Karpas-422 (cell line): ENCODE data around the gene BCAS4. TPM values are rescaled to one million over a fixed set of nuclear protein-coding genes. Genes with fewer than 3 reads are reported as not detected.

Experiments
- DNase-seq: peaks from one replicate; pipeline ENCODE4 v3.0.0-alpha.2; 2015
- H2AFZ ChIP-seq: fragments of 200-600 bp; sonication (generic); 2 replicates; pipeline ENCODE4 v1.6.1; 2014; ENCODE audit warnings: antibody characterized with exemption, low read length, mixed read lengths
- H3K27ac ChIP-seq: fragments of 200-600 bp; sonication (generic); 2 replicates; pipeline ENCODE4 v1.5.1; 2014; ENCODE audit warnings: mild to moderate bottlenecking, low read length, moderate library complexity
- H3K27me3 ChIP-seq: fragments of 200-600 bp; sonication (generic); 2 replicates; pipeline ENCODE4 v1.6.1; 2014; ENCODE audit warnings: low read length, mixed read lengths
- H3K36me3 ChIP-seq: fragments of 200-600 bp; sonication (generic); 2 replicates; pipeline ENCODE4 v1.6.1; 2014; ENCODE audit warnings: low read length, mixed read lengths; ENCODE audit not compliant: insufficient read depth
- H3K4me1 ChIP-seq: fragments of 200-600 bp; sonication (generic); 2 replicates; pipeline ENCODE4 v1.6.1; 2014; ENCODE audit warnings: mild to moderate bottlenecking, low read length, mixed read lengths
- H3K4me2 ChIP-seq: fragments of 200-600 bp; sonication (generic); 2 replicates; pipeline ENCODE4 v1.6.1; 2014; ENCODE audit warnings: low read length, low read depth, mild to moderate bottlenecking; ENCODE audit not compliant: poor library complexity, severe bottlenecking
- H3K4me3 ChIP-seq: fragments of 200-600 bp; sonication (generic); 2 replicates; pipeline ENCODE4 v1.5.1; 2014; ENCODE audit warnings: mild to moderate bottlenecking, antibody characterized with exemption, low read length, mixed read lengths
- H3K79me2 ChIP-seq: fragments of 200-600 bp; sonication (generic); 2 replicates; pipeline ENCODE4 v1.6.1; 2014; ENCODE audit warnings: mild to moderate bottlenecking, low read length, mixed read lengths
- H3K9ac ChIP-seq: fragments of 200-600 bp; sonication (generic); 2 replicates; pipeline ENCODE4 v1.6.0; 2014; ENCODE audit warnings: low read length
- H3K9me2 ChIP-seq: fragments of 200-600 bp; sonication (generic), shearing (Covaris generic); replicated peaks from 2 replicates; pipeline ENCODE4 v1.6.0; 2014; ENCODE audit warnings: mild to moderate bottlenecking, low read length, moderate library complexity; ENCODE audit not compliant: insufficient read depth
- H3K9me3 ChIP-seq: fragments of 300-700, 200-600 bp; sonication (generic); 2 replicates; pipeline ENCODE4 v1.6.1; 2014; ENCODE audit warnings: low read length, mixed read lengths
- H4K20me1 ChIP-seq: fragments of 200-600 bp; sonication (generic); 2 replicates; pipeline ENCODE4 v1.6.1; 2014; ENCODE audit warnings: mild to moderate bottlenecking, antibody characterized with exemption, low read length, low read depth; ENCODE audit not compliant: insufficient read depth
- total RNA-seq: library from RNA; depleted of rRNA; stranded (reverse); fragments of >200 nt; shearing (Covaris generic); gene quantifications from 2 replicates; pipeline ENCODE4 v1.2.3, GENCODE V29; 2014; ENCODE audit warnings: low replicate concordance

Gene BCAS4
- total RNA-seq, 1 experiment from 2014 or later, result 191 TPM

DNA sequence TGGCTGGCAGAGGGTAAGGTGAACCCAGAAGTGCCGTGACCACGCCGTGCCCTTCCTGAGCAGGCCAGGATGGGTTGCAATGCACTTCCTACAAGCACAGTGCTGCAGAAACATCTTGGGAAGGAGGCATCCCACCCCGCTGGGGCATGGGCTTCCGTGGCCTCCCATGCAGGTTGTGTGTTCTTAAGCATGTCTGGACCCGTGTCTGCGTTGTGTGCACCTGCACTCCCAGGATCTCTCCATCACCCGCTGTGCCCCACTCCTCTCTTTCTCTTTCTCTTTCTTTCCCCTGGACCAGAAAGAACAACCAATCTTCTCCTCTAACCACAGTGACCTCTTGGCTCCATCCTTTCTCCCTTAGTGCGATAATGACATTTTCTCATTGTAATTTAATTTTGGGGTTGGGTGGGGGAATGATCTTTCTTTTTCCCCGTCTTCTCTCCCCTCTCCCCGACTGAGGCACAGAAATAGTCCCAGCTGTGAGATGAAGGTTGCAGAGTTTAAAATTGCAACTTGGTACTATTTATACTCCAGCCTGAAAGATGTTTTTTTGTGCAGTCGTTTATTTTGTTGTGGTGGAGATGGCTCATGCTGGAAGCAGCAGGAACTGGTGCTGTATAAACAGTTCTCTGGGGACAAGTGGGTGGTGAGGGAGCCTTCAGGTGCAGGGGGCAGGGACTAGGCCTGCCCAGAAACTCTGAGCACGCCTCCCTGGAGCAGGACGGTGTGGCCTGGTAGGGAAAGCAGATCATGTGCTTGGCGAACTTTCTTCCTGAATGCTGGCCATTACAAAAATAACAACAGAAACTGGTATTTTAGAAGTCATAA, 20.5 kb downstream of the BCAS4 start:
- Histone ChIP-seq H3K9me3 (no peaks in the 10 kb centered on the region), H3K4me1 (peaks cover 98% of the 10 kb centered on the region), H3K4me3 (peak overlapping the region; percentile 49), H3K27me3 (no peaks in the 10 kb centered on the region), H4K20me1 (peaks cover 4% of the 10 kb centered on the region; the same call in 1 of the 2 replicates), H3K27ac (peak overlapping the region; percentile 98), H3K9ac (peak overlapping the region; percentile 63), H3K4me2 (peak overlapping the region; percentile 68), H3K9me2 (no peaks in the 10 kb centered on the region), H2AFZ (no peak overlapping the region), H3K36me3 (no peaks in the 10 kb centered on the region), H3K79me2 (peaks cover 40% of the 10 kb centered on the region)
- DNase-seq, result peak; percentile 95

DNA sequence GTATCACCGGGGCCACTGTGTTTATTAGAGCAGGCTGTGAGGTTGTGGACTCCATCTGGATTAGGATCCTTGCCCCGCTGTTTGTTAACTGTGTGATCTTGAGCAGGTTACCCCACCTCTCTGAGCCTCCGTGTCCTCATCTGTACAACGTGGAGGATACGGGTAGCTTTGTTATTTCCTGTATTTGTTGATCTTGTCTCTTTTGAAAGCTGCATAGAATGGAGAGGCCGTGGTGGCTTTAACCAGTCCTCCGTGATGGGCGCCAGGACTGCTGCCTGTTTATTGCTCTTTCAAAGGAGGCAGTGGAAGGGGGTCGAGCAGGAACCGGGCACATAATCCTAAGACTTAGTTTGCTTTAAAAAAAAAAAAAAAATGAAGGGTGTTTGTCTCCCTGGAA, 22.9 kb downstream of the BCAS4 start:
- Histone ChIP-seq H2AFZ (no peak overlapping the region), H3K36me3 (peaks cover 9% of the 10 kb centered on the region), H3K9me3 (no peaks in the 10 kb centered on the region), H3K79me2 (peaks cover 34% of the 10 kb centered on the region), H3K9ac (peak overlapping the region; percentile 61), H3K9me2 (no peaks in the 10 kb centered on the region), H3K27ac (peak overlapping the region; percentile 98), H3K27me3 (no peaks in the 10 kb centered on the region), H3K4me2 (peak overlapping the region; percentile 48), H3K4me3 (no peak overlapping the region), H4K20me1 (no peaks in the 10 kb centered on the region; the same call in 1 of the 2 replicates), H3K4me1 (peaks cover 97% of the 10 kb centered on the region)
- peak; percentile 70 for DNase-seq

- Histone ChIP-seq H3K4me2 (peak overlapping the region; percentile 85), H3K9me2 (no peaks in the 10 kb centered on the region), H3K9ac (peak overlapping the region; percentile 76), H3K79me2 (peaks cover 33% of the 10 kb centered on the region), H3K27me3 (no peaks in the 10 kb centered on the region), H3K9me3 (no peaks in the 10 kb centered on the region), H3K4me3 (peak overlapping the region; percentile 36; the same call in 1 of the 2 replicates), H4K20me1 (no peaks in the 10 kb centered on the region; the same call in 1 of the 2 replicates), H3K27ac (peak overlapping the region; percentile 98), H2AFZ (no peak overlapping the region), H3K36me3 (peaks cover 18% of the 10 kb centered on the region), H3K4me1 (peaks cover 86% of the 10 kb centered on the region)
- DNase-seq, result peak; percentile 96
Observed at GRCh38 chr20:50819349-50819748, 24.5 kb downstream of the BCAS4 start.

GRCh38 chr20:50820515-50821256, 25.8 kb downstream of the BCAS4 start:
- peak overlapping the region; percentile 76 for H3K9ac ChIP-seq
- H3K4me3 ChIP-seq, result peak overlapping the region; percentile 36; the same call in 1 of the 2 replicates
- H2AFZ ChIP-seq, result no peak overlapping the region
- no peaks in the 10 kb centered on the region for H3K9me3 ChIP-seq
- peaks cover 22% of the 10 kb centered on the region for H3K36me3 ChIP-seq
- H3K9me2 ChIP-seq, result no peaks in the 10 kb centered on the region
- peaks cover 44% of the 10 kb centered on the region for H3K79me2 ChIP-seq
- H3K27ac ChIP-seq, result peak overlapping the region; percentile 98
- no peaks in the 10 kb centered on the region for H3K27me3 ChIP-seq
- DNase-seq, result peak; percentile 79
- H3K4me1 ChIP-seq, result peaks cover 78% of the 10 kb centered on the region
- peak overlapping the region; percentile 85 for H3K4me2 ChIP-seq
- H4K20me1 ChIP-seq, result 0 out of 2 replicates have a peak, but pooled peaks cover 4% of the 10 kb centered on the region

DNA sequence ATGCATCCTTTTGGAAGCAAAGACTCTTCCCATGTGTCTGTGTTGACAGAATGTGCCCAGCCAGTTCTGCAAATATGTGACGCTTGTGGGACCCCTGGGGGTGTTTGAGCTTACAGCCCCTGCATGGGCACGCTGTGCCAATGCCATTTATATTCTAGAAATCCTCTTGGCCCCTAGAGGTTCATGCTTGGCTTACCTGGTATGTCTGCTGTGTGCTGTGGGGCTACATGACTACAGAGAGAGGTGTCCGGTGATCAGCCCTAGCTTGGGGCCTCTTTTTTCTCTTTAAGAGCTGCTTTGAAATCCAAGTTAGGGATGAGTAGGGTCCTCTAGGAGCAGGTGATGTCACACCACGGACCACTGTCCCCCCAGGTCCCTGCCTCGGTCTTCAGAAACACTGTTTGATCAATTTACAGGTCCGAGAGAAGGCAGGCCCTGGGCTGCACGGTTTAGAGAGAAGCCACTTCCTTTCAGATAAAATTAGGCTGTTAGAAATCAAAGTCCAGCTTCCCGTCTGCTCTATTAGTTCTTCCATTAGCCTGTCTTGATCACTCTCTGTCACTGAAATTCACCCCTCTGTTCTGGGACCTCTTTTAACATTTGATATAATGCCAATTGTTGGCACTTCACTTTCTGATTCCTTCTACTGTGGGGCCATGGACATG, 26.5 kb downstream of the BCAS4 start:
- Histone ChIP-seq H3K27ac (peak overlapping the region; percentile 98), H3K36me3 (peaks cover 28% of the 10 kb centered on the region), H3K4me3 (peak overlapping the region; percentile 60), H3K4me1 (peaks cover 71% of the 10 kb centered on the region), H3K9me3 (no peaks in the 10 kb centered on the region), H4K20me1 (0 out of 2 replicates have a peak, but pooled peaks cover 4% of the 10 kb centered on the region), H3K79me2 (peaks cover 51% of the 10 kb centered on the region), H3K27me3 (no peaks in the 10 kb centered on the region), H3K9ac (peak overlapping the region; percentile 76), H2AFZ (no peak overlapping the region), H3K4me2 (peak overlapping the region; percentile 85), H3K9me2 (no peaks in the 10 kb centered on the region)
- DNase-seq, result peak; percentile 95

- Histone ChIP-seq H3K36me3 (peaks cover 33% of the 10 kb centered on the region), H2AFZ (no peak overlapping the region), H3K79me2 (peaks cover 57% of the 10 kb centered on the region), H3K4me1 (peaks cover 67% of the 10 kb centered on the region), H3K27ac (peak overlapping the region; percentile 98), H3K9ac (peak overlapping the region; percentile 76), H3K9me2 (no peaks in the 10 kb centered on the region), H3K27me3 (no peaks in the 10 kb centered on the region), H3K4me2 (peak overlapping the region; percentile 85), H3K4me3 (peak overlapping the region; percentile 60), H3K9me3 (no peaks in the 10 kb centered on the region), H4K20me1 (0 out of 2 replicates have a peak, but pooled peaks cover 4% of the 10 kb centered on the region)
- DNase-seq, result peak; percentile 72
Observed at GRCh38 chr20:50821994-50822393, 27.1 kb downstream of the BCAS4 start.

DNA sequence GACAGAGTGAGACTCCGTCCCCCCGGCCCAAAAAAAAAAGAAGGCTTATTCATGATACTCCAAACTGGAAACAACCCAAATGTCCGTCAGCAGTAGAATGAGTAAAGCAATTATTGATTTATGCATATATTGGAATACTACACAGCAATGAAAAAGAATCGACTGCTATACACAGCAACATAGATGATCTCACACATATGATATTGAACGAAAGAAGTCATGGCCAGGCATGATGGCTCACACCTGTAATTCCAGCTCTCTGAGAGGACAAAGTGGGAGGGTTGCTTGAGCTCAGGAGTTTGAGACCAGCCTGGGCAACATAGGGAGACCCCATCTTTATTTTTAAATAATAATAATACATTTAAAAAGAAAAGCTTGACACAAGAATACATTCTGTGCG, 28.5 kb downstream of the BCAS4 start:
- Histone ChIP-seq H3K36me3 (peaks cover 37% of the 10 kb centered on the region), H4K20me1 (0 out of 2 replicates have a peak, but pooled peaks cover 4% of the 10 kb centered on the region), H3K4me3 (no peak overlapping the region), H3K27ac (peak overlapping the region; percentile 98), H3K9me2 (no peaks in the 10 kb centered on the region), H3K27me3 (no peaks in the 10 kb centered on the region), H3K9ac (no peak overlapping the region), H3K4me1 (peaks cover 53% of the 10 kb centered on the region), H3K9me3 (no peaks in the 10 kb centered on the region), H2AFZ (no peak overlapping the region), H3K79me2 (peaks cover 69% of the 10 kb centered on the region), H3K4me2 (no peak overlapping the region)
- no peak for DNase-seq
